ENCODE results near the gene ELF3. TPM values are rescaled to one million over a fixed set of nuclear protein-coding genes. Genes with fewer than 3 reads are reported as not detected.

ELF3 gene
- total and polyA plus RNA-seq, 2 of the 8 experiments (the other 6 are each of a cell fraction or from before 2014, with no cell fraction given) = 17.3 to 25.0 TPM

GRCh38 chr1:202046227-202046626 lies 35.8 kb downstream of the ELF3 start:
- H3K79me2 ChIP-seq (ENCODE audit: control insufficient read depth in 1 of 2, insufficient read depth in 2 of 2, low read length in 2 of 2) = no peaks in the 10 kb centered on the region
- H3K23ac ChIP-seq (ENCODE audit: insufficient read length) = no peak overlapping the region
- H2BK15ac ChIP-seq (ENCODE audit: low read length) = no peak overlapping the region
- no peak for FAIRE-seq
- H3K56ac ChIP-seq (replicated peaks; ENCODE audit: insufficient read length, low read depth, low read length) = no peak overlapping the region
- H3K9ac ChIP-seq (replicated peaks in 1 of 4; ENCODE audit: extremely low read depth in 1 of 4, low read depth in 3 of 4, low read length in 3 of 4) = no peak overlapping the region
- no peak overlapping the region for H3K27ac ChIP-seq (ENCODE audit: low read depth, low read length)
- no peak overlapping the region for H4K8ac ChIP-seq (ENCODE audit: extremely low read depth, insufficient read depth, low read length)
- no peaks in the 10 kb centered on the region for H3K79me1 ChIP-seq (ENCODE audit: low read depth, low read length)
- H2BK5ac ChIP-seq (ENCODE audit: low read depth, low read length) = no peak overlapping the region
- H3K4me2 ChIP-seq (ENCODE audit: insufficient read depth in 1 of 2, low read depth in 2 of 2, low read length in 2 of 2) = no peak overlapping the region
- H2BK12ac ChIP-seq (ENCODE audit: low read depth, low read length) = no peak overlapping the region
- H3K4ac ChIP-seq (replicated peaks; ENCODE audit: insufficient read length, low read depth, low read length) = no peak overlapping the region
- H3K36me3 ChIP-seq (ENCODE audit: control insufficient read depth in 2 of 4, insufficient read depth in 4 of 4, low read length in 3 of 4) = no peaks in the 10 kb centered on the region
- DNase-seq (ENCODE audit: low read depth in 1 of 2, low spot score in 2 of 2) = no peak
- POLR2A ChIA-PET (ENCODE audit: partially characterized antibody) = no interaction called here
- H3K14ac ChIP-seq (ENCODE audit: insufficient read length) = no peak overlapping the region
- no peak overlapping the region for H2BK120ac ChIP-seq (replicated peaks; ENCODE audit: low read depth, low read length)
- H3K27me3 ChIP-seq (replicated peaks in 1 of 4; ENCODE audit: control insufficient read depth in 3 of 4, extremely low read depth in 1 of 4, insufficient read depth in 3 of 4, low read length in 3 of 4) = no peaks in the 10 kb centered on the region
- no peak overlapping the region for H3K18ac ChIP-seq (ENCODE audit: extremely low read depth, low read length)
- no peaks in the 10 kb centered on the region for H4K20me1 ChIP-seq (replicated peaks in 1 of 2; ENCODE audit: control insufficient read depth in 1 of 2, insufficient read depth in 2 of 2, low read length in 2 of 2)
- CTCF ChIA-PET (ENCODE audit: partially characterized antibody) = interaction anchor here (0.9 to 1.3 kb wide), 2 partner anchors 9 to 39 kb away, joined by 3 read pairs; no protein-coding TSS in a partner anchor
- 0 out of 2 replicates have a peak overlapping the region, but pooled peaks have one; percentile 9 for H2AFZ ChIP-seq (ENCODE audit: low read length)
- WGBS, 2 experiments (ENCODE audit: extremely low coverage in 1 of 2, insufficient coverage in 1 of 2, insufficient read length in 1 of 2, insufficient replicate concordance in 2 of 2, low coverage in 1 of 2, low lambda C conversion rate in 2 of 2, missing lambda C conversion rate in 1 of 2) = 100% methylated on average over 2 of the region's 3 CpGs; no CpG with 5 or more reads in 1 of the 2 experiments
- H2BK20ac ChIP-seq (ENCODE audit: low read length) = no peak overlapping the region
- no peaks in the 10 kb centered on the region for H3K9me3 ChIP-seq (ENCODE audit: insufficient read depth in 2 of 2, low read depth in 1 of 2, low read length in 1 of 2)
- no peak overlapping the region for H3K4me3 ChIP-seq (ENCODE audit: extremely low read depth in 1 of 4, insufficient read depth in 2 of 4, low read depth in 3 of 4, low read length in 4 of 4)
- H4K91ac ChIP-seq (replicated peaks; ENCODE audit: insufficient read length, low read length) = no peak overlapping the region
- no peak overlapping the region for H2AK5ac ChIP-seq (ENCODE audit: low read depth, low read length)
- H4K5ac ChIP-seq (ENCODE audit: insufficient read length, low read depth, low read length) = no peak overlapping the region
- no peaks in the 10 kb centered on the region for H3K4me1 ChIP-seq (replicated peaks in 1 of 4; ENCODE audit: control insufficient read depth in 3 of 4, insufficient read depth in 4 of 4, low read length in 3 of 4)
- H3K23me2 ChIP-seq (ENCODE audit: low read depth, low read length) = no peaks in the 10 kb centered on the region
- TF ChIP-seq PHF8 (conservative IDR thresholded peaks at IDR 0.05; ENCODE audit: low read depth, low read length) (no peak), CEBPB (IDR thresholded peaks at IDR 0.05; ENCODE audit: low read depth, low read length) (no peak), KDM1A (IDR thresholded peaks at IDR 0.05; ENCODE audit: borderline replicate concordance, low read length) (no peak), SP4 (IDR thresholded peaks at IDR 0.05; ENCODE audit: low read length) (no peak), HDAC2 (IDR thresholded peaks at IDR 0.05; ENCODE audit: borderline replicate concordance in 1 of 2, low read depth in 2 of 2, low read length in 2 of 2) (no peak), SIRT6 (IDR thresholded peaks at IDR 0.05; ENCODE audit: low read length) (no peak), ATF3 (IDR thresholded peaks at IDR 0.05; ENCODE audit: insufficient read depth, low read depth, low read length) (no peak), GABPA (IDR thresholded peaks at IDR 0.05; ENCODE audit: borderline replicate concordance, insufficient read depth, low read length) (no peak), RNF2 (IDR thresholded peaks at IDR 0.05; ENCODE audit: borderline replicate concordance, low read depth, low read length, missing control alignments, poor library complexity, severe bottlenecking) (no peak), BCL11A (IDR thresholded peaks at IDR 0.05; ENCODE audit: low read depth in 2 of 2, low read length in 2 of 2) (no peak), POLR2AphosphoS5 (IDR thresholded peaks at IDR 0.05; ENCODE audit: low read depth, low read length) (no peak), SAP30 (IDR thresholded peaks at IDR 0.05; ENCODE audit: insufficient read depth, insufficient replicate concordance, low read length) (no peak), CBX5 (IDR thresholded peaks at IDR 0.05; ENCODE audit: low read depth, low read length) (no peak), CHD1 (IDR thresholded peaks at IDR 0.05; ENCODE audit: low read depth, low read length) (no peak)
